Prostate gland (tissue), 2 donors: ENCODE results near the gene FMC1.

ENCODE experiments used
- CTCF ChIP-seq, 4 experiments: fragments of 200-600 bp in 2 of 4; fragments of 450-650 bp in 2 of 4; sonication (generic) in 2 of 4; IDR thresholded peaks; 1 replicate in 3 of 4; 2 replicates in 1 of 4; pipeline ENCODE4 v1.5.1; 2016 to 2019; ENCODE audit warnings: antibody characterized with exemption in 4 of 4, mild to moderate bottlenecking in 2 of 4, moderate library complexity in 2 of 4
- POLR2A ChIP-seq: fragments of 450-650 bp; IDR thresholded peaks from one replicate; pipeline ENCODE4 v1.6.1; 2016; ENCODE audit warnings: antibody characterized with exemption, mild to moderate bottlenecking
- POLR2AphosphoS5 ChIP-seq: sonication (generic); formaldehyde crosslinking; IDR thresholded peaks from one replicate; pipeline ENCODE4 v1.6.1; 2017; ENCODE audit warnings: antibody characterized with exemption

DNA sequence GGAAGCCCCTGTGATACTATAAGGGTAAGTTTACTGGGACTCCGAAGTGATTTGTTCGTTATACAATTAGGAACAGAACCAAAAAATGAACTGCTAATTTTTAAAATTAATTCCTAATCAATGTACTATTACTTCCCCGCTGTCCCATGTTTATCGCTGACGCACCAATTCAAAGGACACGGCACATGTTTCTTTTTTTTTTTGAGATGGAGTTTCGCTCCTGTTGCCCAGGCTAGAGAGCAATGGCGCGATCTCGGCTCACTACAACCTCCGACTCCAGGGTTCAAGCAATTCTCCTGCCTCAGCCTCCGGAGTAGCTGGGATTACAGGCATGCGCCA, 1.5 kb upstream of the FMC1 start:
- TF ChIP-seq POLR2AphosphoS5 (no peak), CTCF (IDR thresholded peaks at IDR 0.05) (no peak), POLR2A (no peak)
